ENCODE results near the gene LYPLA2. TPM values are rescaled to one million over a fixed set of nuclear protein-coding genes. Genes with fewer than 3 reads are reported as not detected.

Gene LYPLA2
- total and polyA plus RNA-seq, 2 experiments from 2014 or later, result 46.3 to 48.1 TPM

DNA sequence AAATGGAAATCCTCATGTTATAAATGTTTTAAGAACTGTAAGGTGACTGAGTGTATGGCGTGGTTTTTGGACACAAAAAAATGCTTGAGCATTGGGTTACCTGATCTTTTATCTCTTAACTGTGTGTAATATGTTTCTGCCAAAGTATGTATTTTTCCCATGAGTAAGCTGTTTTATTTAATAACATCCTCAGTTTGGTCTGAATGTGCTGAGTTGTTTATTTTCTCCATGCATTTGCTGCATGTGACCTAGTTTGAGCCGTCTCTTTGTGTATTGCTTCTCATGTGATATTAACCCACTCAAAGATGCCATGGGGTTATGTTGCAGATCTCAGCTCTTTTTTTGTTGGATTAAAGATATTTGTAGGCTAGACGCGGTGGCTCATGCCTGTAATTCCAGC, 6.1 kb upstream of the LYPLA2 start:
- Histone ChIP-seq H3K4me1 (ENCODE audit: insufficient read depth) (peaks cover 7% of the 10 kb centered on the region), H3K27me3 (replicated peaks; ENCODE audit: insufficient read depth) (no peaks in the 10 kb centered on the region), H4K20me1 (ENCODE audit: insufficient read depth) (no peaks in the 10 kb centered on the region), H3K9me2 (ENCODE audit: insufficient read depth) (no peaks in the 10 kb centered on the region), H3K4me3 (no peak overlapping the region), H3F3A (ENCODE audit: insufficient read depth) (peaks cover 24% of the 10 kb centered on the region), H3K9me3 (ENCODE audit: low read depth) (no peaks in the 10 kb centered on the region), H3K4me2 (ENCODE audit: unreplicated experiment) (no peak overlapping the region), H3K9ac (no peak overlapping the region), H3K27ac (no peak overlapping the region), H2AFZ (no peak overlapping the region), H3K36me3 (ENCODE audit: low read depth) (peaks cover 28% of the 10 kb centered on the region), H3K79me2 (ENCODE audit: insufficient read depth) (peaks cover 58% of the 10 kb centered on the region)
- DNase-seq, result no peak
- in situ Hi-C loops (cut with MboI), result no loop called here
- WGBS, 2 experiments (ENCODE audit: low coverage in 1 of 2, low lambda C conversion rate in 2 of 2, missing lambda C conversion rate in 2 of 2), result 98% methylated on average over 4 of the region's 4 CpGs
- TF ChIP-seq EZH2phosphoT487 (IDR thresholded peaks at IDR 0.05; ENCODE audit: insufficient read depth, low read depth) (no peak), EZH2 (IDR thresholded peaks at IDR 0.05; ENCODE audit: insufficient read depth, poor library complexity, severe bottlenecking) (no peak)

DNA sequence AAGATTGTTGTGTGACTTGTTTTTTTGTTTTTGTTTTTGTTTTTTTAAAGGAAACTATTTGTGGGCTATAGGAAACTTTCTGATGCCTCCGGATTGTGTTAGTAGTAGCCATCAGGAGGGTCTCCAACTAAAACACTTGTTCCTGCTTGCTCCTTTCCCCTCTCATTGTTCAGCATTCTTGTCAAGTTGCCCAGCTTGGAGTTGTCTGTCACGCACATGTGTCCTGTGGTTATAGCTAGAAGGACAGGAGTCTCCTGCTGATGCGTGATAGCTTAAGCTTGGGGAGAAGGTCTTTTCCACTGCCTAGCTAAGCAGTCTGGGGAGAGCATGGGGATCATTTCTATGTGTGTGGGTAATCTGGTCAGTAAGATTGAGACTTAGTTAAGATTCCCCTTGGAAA, 3.2 kb upstream of the LYPLA2 start:
- peaks cover 28% of the 10 kb centered on the region for H3K36me3 ChIP-seq (ENCODE audit: low read depth)
- peaks cover 10% of the 10 kb centered on the region for H3K4me1 ChIP-seq (ENCODE audit: insufficient read depth)
- no peak overlapping the region for H3K4me2 ChIP-seq (ENCODE audit: unreplicated experiment)
- no peaks in the 10 kb centered on the region for H4K20me1 ChIP-seq (ENCODE audit: insufficient read depth)
- no peak for TF ChIP-seq EZH2phosphoT487 (IDR thresholded peaks at IDR 0.05; ENCODE audit: insufficient read depth, low read depth)
- no peak for TF ChIP-seq EZH2 (IDR thresholded peaks at IDR 0.05; ENCODE audit: insufficient read depth, poor library complexity, severe bottlenecking)
- H3K9me2 ChIP-seq (ENCODE audit: insufficient read depth), result no peaks in the 10 kb centered on the region
- WGBS, 2 experiments (ENCODE audit: low coverage in 1 of 2, low lambda C conversion rate in 2 of 2, missing lambda C conversion rate in 2 of 2), result 63 to 67% methylated on average over 3 of the region's 3 CpGs
- H3K9me3 ChIP-seq (ENCODE audit: low read depth), result no peaks in the 10 kb centered on the region
- no peaks in the 10 kb centered on the region for H3K27me3 ChIP-seq (replicated peaks; ENCODE audit: insufficient read depth)
- peaks cover 24% of the 10 kb centered on the region for H3F3A ChIP-seq (ENCODE audit: insufficient read depth)
- no peak for DNase-seq
- in situ Hi-C loops (cut with MboI), result no loop called here
- H3K4me3 ChIP-seq, result no peak overlapping the region
- no peak overlapping the region for H3K9ac ChIP-seq
- no peak overlapping the region for H2AFZ ChIP-seq
- peaks cover 49% of the 10 kb centered on the region for H3K79me2 ChIP-seq (ENCODE audit: insufficient read depth)
- no peak overlapping the region for H3K27ac ChIP-seq

DNA sequence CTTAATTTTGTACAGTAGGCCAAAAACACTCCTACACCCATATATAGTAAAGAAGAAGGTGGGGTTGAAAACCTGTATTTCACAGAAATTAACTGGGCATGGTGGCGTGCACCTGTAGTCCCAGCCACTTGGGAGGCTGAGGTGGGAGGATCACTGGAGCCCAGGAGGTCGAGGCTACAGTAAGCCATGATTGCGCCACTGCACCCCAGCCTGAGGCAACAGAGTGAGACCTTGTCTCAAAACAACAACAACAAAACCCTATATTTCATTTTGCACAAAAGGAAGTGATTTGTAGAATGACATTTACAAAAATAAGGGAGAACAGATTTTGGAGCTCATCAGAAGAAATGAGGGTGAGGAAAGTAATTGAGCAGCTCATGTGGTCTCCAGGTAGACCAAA, 2.2 kb upstream of the LYPLA2 start:
- in situ Hi-C loops (cut with MboI), result no loop called here
- Histone ChIP-seq H2AFZ (no peak overlapping the region), H3K4me1 (ENCODE audit: insufficient read depth) (peaks cover 10% of the 10 kb centered on the region), H3K9me2 (ENCODE audit: insufficient read depth) (no peaks in the 10 kb centered on the region), H3K27me3 (replicated peaks; ENCODE audit: insufficient read depth) (no peaks in the 10 kb centered on the region), H3K36me3 (ENCODE audit: low read depth) (peaks cover 25% of the 10 kb centered on the region), H3F3A (ENCODE audit: insufficient read depth) (peaks cover 24% of the 10 kb centered on the region), H3K79me2 (ENCODE audit: insufficient read depth) (peaks cover 49% of the 10 kb centered on the region), H3K9me3 (ENCODE audit: low read depth) (no peaks in the 10 kb centered on the region), H3K4me3 (no peak overlapping the region), H3K27ac (no peak overlapping the region), H3K4me2 (ENCODE audit: unreplicated experiment) (no peak overlapping the region), H3K9ac (no peak overlapping the region), H4K20me1 (ENCODE audit: insufficient read depth) (no peaks in the 10 kb centered on the region)
- 94 to 100% methylated on average over 3 of the region's 3 CpGs for WGBS, 2 experiments (ENCODE audit: low coverage in 1 of 2, low lambda C conversion rate in 2 of 2, missing lambda C conversion rate in 2 of 2)
- TF ChIP-seq EZH2 (IDR thresholded peaks at IDR 0.05; ENCODE audit: insufficient read depth, poor library complexity, severe bottlenecking) (no peak), EZH2phosphoT487 (IDR thresholded peaks at IDR 0.05; ENCODE audit: insufficient read depth, low read depth) (no peak)
- DNase-seq, result no peak

DNA sequence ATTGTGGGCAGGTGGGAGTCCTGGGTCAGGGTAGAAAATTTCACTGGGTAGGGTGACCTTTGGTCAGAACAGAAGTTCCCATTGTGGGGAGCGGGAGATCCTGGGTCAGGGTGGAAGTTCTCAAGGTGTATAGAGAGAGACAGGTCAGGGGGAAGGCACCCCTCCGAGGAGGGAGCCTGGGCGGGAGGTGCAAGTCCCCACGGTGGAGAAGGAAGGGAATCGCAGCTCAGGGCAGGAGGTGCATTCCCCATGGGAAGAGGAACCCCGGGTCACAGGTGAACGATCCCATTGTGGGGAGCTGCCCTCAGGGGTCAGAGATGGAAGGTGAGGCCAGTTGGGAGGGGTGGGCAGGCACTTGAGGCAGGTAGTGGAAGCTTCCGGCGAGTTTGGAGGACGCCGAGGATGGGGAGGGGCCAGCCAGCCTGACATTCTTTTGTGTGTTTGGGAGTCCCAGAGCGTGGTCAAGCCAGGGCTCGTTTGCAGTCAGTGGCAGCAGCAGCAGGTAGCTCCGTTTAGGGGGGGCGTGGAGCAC, 637 bp downstream of the LYPLA2 start:
- peaks cover 13% of the 10 kb centered on the region; the same call in 1 of the 2 replicates for H3K36me3 ChIP-seq (ENCODE audit: low read depth)

More for the DNA sequence above, 637 bp downstream of the LYPLA2 start:
- Histone ChIP-seq H4K20me1 (ENCODE audit: insufficient read depth) (no peaks in the 10 kb centered on the region), H3K9ac (peak overlapping the region; percentile 85), H3K9me2 (ENCODE audit: insufficient read depth) (no peaks in the 10 kb centered on the region), H3K79me2 (ENCODE audit: insufficient read depth) (peaks cover 38% of the 10 kb centered on the region), H3K4me3 (peak overlapping the region; percentile 97), H3K27ac (no peak overlapping the region), H3K4me2 (ENCODE audit: unreplicated experiment) (peak overlapping the region; percentile 88), H3K9me3 (ENCODE audit: low read depth) (no peaks in the 10 kb centered on the region), H3K4me1 (ENCODE audit: insufficient read depth) (peaks cover 10% of the 10 kb centered on the region), H3F3A (ENCODE audit: insufficient read depth) (peaks cover 24% of the 10 kb centered on the region), H3K27me3 (replicated peaks; ENCODE audit: insufficient read depth) (no peaks in the 10 kb centered on the region), H2AFZ (peak overlapping the region; percentile 85)
- peak; percentile 55 for DNase-seq
- 1 to 3% methylated on average over 14 to 15 of the region's 15 CpGs for WGBS, 2 experiments (ENCODE audit: low coverage in 1 of 2, low lambda C conversion rate in 2 of 2, missing lambda C conversion rate in 2 of 2)
- no peak for TF ChIP-seq EZH2 (IDR thresholded peaks at IDR 0.05; ENCODE audit: insufficient read depth, poor library complexity, severe bottlenecking)
- no peak for TF ChIP-seq EZH2phosphoT487 (IDR thresholded peaks at IDR 0.05; ENCODE audit: insufficient read depth, low read depth)
- in situ Hi-C loops (cut with MboI), result no loop called here

Data from GM23248 (cell line).